K562 (cell line): ENCODE results near the gene SORCS2. TPM values are rescaled to one million over a fixed set of nuclear protein-coding genes. Genes with fewer than 3 reads are reported as not detected.

Source experiments
- ATAC-seq: fragments of 200-7000 bp; cut with Tn5 transposase; 3 replicates; pipeline ENCODE4 v1.9.1; 2020; ENCODE audit warnings: moderate library complexity
- BruUV-seq: library from RNA; stranded (reverse); fragments of 400-500 nt; replicated peaks from 2 replicates; lab custom pipeline; 2021; lab: Mats Ljungman, UMichigan
- CTCF ChIA-PET: fragments of 300-600 bp; formaldehyde crosslinking; extraction: SDS; loops from one replicate; lab custom pipeline; 2021; ENCODE audit warnings: low intra/inter-chr PET ratio; lab: Yijun Ruan, JAX
- POLR2A ChIA-PET: fragments of 300-600, 350-650 bp; sonication (Branson Sonifier 250); formaldehyde crosslinking; extraction: SDS; loops from one replicate; lab custom pipeline; 2021; ENCODE audit warnings: antibody characterized with exemption, inconsistent platforms; lab: Yijun Ruan, JAX
- DNase-seq, 4 experiments: peaks; one replicate each; pipeline versions ENCODE4 v3.0.0 to v3.0.0-alpha.2; 2011 to 2018; ENCODE audit warnings: low spot score in 3 of 4, mixed read lengths in 3 of 4; ENCODE audit errors: extremely low read depth in 1 of 4
- FAIRE-seq: peaks from 2 replicates; lab custom pipeline; 2011; peaks lifted over from hg19 to GRCh38; lab: Jason Lieb, UNC
- H2AFZ ChIP-seq: 2 replicates; pipeline ENCODE4 v1.6.0; 2011; ENCODE audit warnings: low read depth, low read length, control low read depth, inconsistent platforms
- H3K27ac ChIP-seq: fragments of 200-600 bp; 3 replicates; pipeline ENCODE4 v1.8.0; 2011; ENCODE audit warnings: low read depth, mild to moderate bottlenecking, control low read depth, inconsistent platforms, low read length, moderate library complexity, mixed read lengths; ENCODE audit errors: extremely low read depth
- H3K27me3 ChIP-seq, 2 experiments: fragments of 300-600 bp in 1 of 2; 2 replicates in 1 of 2; 3 replicates in 1 of 2; pipeline versions ENCODE4 v1.6.0 to v1.8.0; 2011; ENCODE audit warnings: inconsistent platforms in 2 of 2, low read length in 2 of 2, mild to moderate bottlenecking in 1 of 2, mixed read lengths in 1 of 2, moderate library complexity in 1 of 2; ENCODE audit not compliant: control insufficient read depth in 2 of 2, insufficient read depth in 2 of 2
- H3K36me3 ChIP-seq: fragments of 300-600 bp; 3 replicates; pipeline ENCODE4 v1.8.0; 2011; ENCODE audit warnings: mild to moderate bottlenecking, low read length, inconsistent platforms; ENCODE audit not compliant: control insufficient read depth, insufficient read depth
- H3K4me1 ChIP-seq, 2 experiments: fragments of 200-600 bp in 1 of 2; replicated peaks in 1 of 2; 2 replicates in 1 of 2; 3 replicates in 1 of 2; pipeline versions ENCODE4 v1.5.1 to v1.8.0; 2011; ENCODE audit warnings: inconsistent platforms in 2 of 2, low read length in 2 of 2, mild to moderate bottlenecking in 1 of 2, mixed read lengths in 1 of 2, moderate library complexity in 1 of 2; ENCODE audit not compliant: control insufficient read depth in 2 of 2, insufficient read depth in 2 of 2
- H3K4me2 ChIP-seq: 2 replicates; pipeline ENCODE4 v1.6.1; 2011; ENCODE audit warnings: low read length, control low read depth, inconsistent platforms, mixed read lengths; ENCODE audit not compliant: insufficient read depth
- H3K4me3 ChIP-seq: fragments of 200-600 bp; sonication (generic), shearing (Covaris generic); 2 replicates; pipeline ENCODE4 v1.5.1; 2016; ENCODE audit warnings: control low read depth, inconsistent platforms
- H3K79me2 ChIP-seq: fragments of 200-600 bp; 3 replicates; pipeline ENCODE4 v1.8.0; 2011; ENCODE audit warnings: low read length, inconsistent platforms; ENCODE audit not compliant: control insufficient read depth, insufficient read depth
- H3K9ac ChIP-seq, 2 experiments: 2 replicates each; pipeline versions ENCODE4 v1.6.0 to v1.6.1; 2011; ENCODE audit warnings: low read depth in 2 of 2, low read length in 2 of 2, control low read depth in 1 of 2, inconsistent platforms in 1 of 2, mild to moderate bottlenecking in 1 of 2, mixed read lengths in 1 of 2; ENCODE audit not compliant: insufficient read depth in 1 of 2
- H3K9me1 ChIP-seq: one replicate; pipeline ENCODE4 v1.6.0; 2011; ENCODE audit warnings: inconsistent platforms, mild to moderate bottlenecking, low read length, moderate library complexity; ENCODE audit not compliant: control insufficient read depth, insufficient read depth
- H3K9me3 ChIP-seq: replicated peaks from 2 replicates; pipeline ENCODE4 v1.5.1; 2011; ENCODE audit warnings: low read depth, low read length, inconsistent platforms; ENCODE audit not compliant: control insufficient read depth, insufficient read depth
- H4K20me1 ChIP-seq: replicated peaks from 2 replicates; pipeline ENCODE4 v1.6.1; 2011; ENCODE audit warnings: low read length, inconsistent platforms, mixed read lengths; ENCODE audit not compliant: control insufficient read depth, insufficient read depth
- ADNP ChIP-seq: fragments of 200-800 bp; sonication (Bioruptor generic); IDR thresholded peaks from 2 replicates; pipeline ENCODE4 v1.6.1; 2016; ENCODE audit warnings: missing genetic modification characterization, missing compliant biosample characterization
- BCOR ChIP-seq: fragments of 450-650 bp; IDR thresholded peaks from 2 replicates; pipeline ENCODE4 v1.6.1; 2016
- BRD9 ChIP-seq: fragments of 450-650 bp; IDR thresholded peaks from 2 replicates; pipeline ENCODE4 v1.6.1; 2018; ENCODE audit warnings: low read depth; ENCODE audit not compliant: partially characterized antibody
- BRF1 ChIP-seq: IDR thresholded peaks from 3 replicates; pipeline ENCODE4 v1.6.1; 2011; ENCODE audit warnings: borderline replicate concordance, mild to moderate bottlenecking; ENCODE audit not compliant: insufficient read length; ENCODE audit errors: extremely low read depth
- CTCF ChIP-seq, 3 experiments: IDR thresholded peaks in 2 of 3; conservative IDR thresholded peaks in 1 of 3; 2 replicates each; pipeline ENCODE4 v1.5.1; 2011 to 2012; ENCODE audit warnings: low read length in 3 of 3, mild to moderate bottlenecking in 3 of 3, control low read depth in 2 of 3, improper control_type of control experiment in 1 of 3, inconsistent platforms in 1 of 3, low read depth in 1 of 3, mixed read lengths in 1 of 3, moderate library complexity in 1 of 3; ENCODE audit not compliant: insufficient read depth in 2 of 3
- ERF ChIP-seq: fragments of 450-650 bp; formaldehyde crosslinking; IDR thresholded peaks from 2 replicates; pipeline ENCODE4 v1.4.0; 2020; ENCODE audit warnings: mild to moderate bottlenecking, mixed read lengths
- GATAD2A ChIP-seq: fragments of 450-650 bp; IDR thresholded peaks from 2 replicates; pipeline ENCODE4 v1.6.1; 2017
- HNRNPUL1 ChIP-seq: fragments of 200-400 bp; formaldehyde crosslinking; IDR thresholded peaks from 2 replicates; pipeline ENCODE4 v1.6.1; 2017; ENCODE audit warnings: low read length
- HSF4 ChIP-seq: fragments of 250-450 bp; sonication (Bioruptor Pico); IDR thresholded peaks from 2 replicates; pipeline ENCODE4 v2.1.2; 2022; ENCODE audit warnings: mild to moderate bottlenecking, moderate library complexity, borderline replicate concordance
- IRF2 ChIP-seq: sonication (generic); formaldehyde crosslinking; IDR thresholded peaks from 2 replicates; pipeline ENCODE4 v1.8.1; 2022; ENCODE audit warnings: mild to moderate bottlenecking, missing genetic modification reagents
- KLF16 ChIP-seq: IDR thresholded peaks from 2 replicates; pipeline ENCODE4 v1.6.1; 2016; ENCODE audit warnings: antibody characterized with exemption
- MAZ ChIP-seq, 2 experiments: fragments of 450-650 bp in 1 of 2; sonication (generic) in 1 of 2; formaldehyde crosslinking; IDR thresholded peaks in 1 of 2; conservative IDR thresholded peaks in 1 of 2; 2 replicates each; pipeline versions ENCODE4 v1.4.0 to v1.5.0; 2020; ENCODE audit warnings: mild to moderate bottlenecking in 1 of 2, missing genetic modification reagents in 1 of 2
- MECOM ChIP-seq: fragments of 250-450 bp; sonication (Bioruptor Pico); IDR thresholded peaks from 2 replicates; pipeline ENCODE4 v1.8.0; 2022; ENCODE audit warnings: inconsistent platforms
- NFXL1 ChIP-seq: fragments of 450-650 bp; formaldehyde crosslinking; IDR thresholded peaks from 2 replicates; pipeline ENCODE4 v1.4.0; 2021; ENCODE audit warnings: mild to moderate bottlenecking
- NR3C1 ChIP-seq: sonication (generic); formaldehyde crosslinking; IDR thresholded peaks from 2 replicates; pipeline ENCODE4 v1.8.1; 2022; ENCODE audit warnings: missing genetic modification reagents
- RB1 ChIP-seq: fragments of 450-650 bp; IDR thresholded peaks from 2 replicates; pipeline ENCODE4 v1.6.1; 2017; ENCODE audit warnings: low read depth, mild to moderate bottlenecking
- RBM25 ChIP-seq: fragments of 200-400 bp; formaldehyde crosslinking; IDR thresholded peaks from 2 replicates; pipeline ENCODE4 v1.6.1; 2018; ENCODE audit warnings: low read length, low read depth, moderate library complexity; ENCODE audit not compliant: severe bottlenecking
- RNF2 ChIP-seq: sonication (generic); IDR thresholded peaks from 2 replicates; pipeline ENCODE4 v1.6.1; 2016
- ZFP36 ChIP-seq: fragments of 150-350 bp; IDR thresholded peaks from 2 replicates; pipeline ENCODE4 v1.6.1; 2018; ENCODE audit warnings: low read length, low read depth; ENCODE audit not compliant: partially characterized antibody
- ZNF347 ChIP-seq: fragments of 450-650 bp; formaldehyde crosslinking; IDR thresholded peaks from 2 replicates; pipeline ENCODE4 v1.4.0; 2020; ENCODE audit warnings: low read depth, mild to moderate bottlenecking, moderate library complexity
- WGBS: fragments of 100-300 bp; shearing (Covaris generic); methylation state at CpG from one replicate; pipeline ENCODE4 v1.1.6; 2016; ENCODE audit warnings: low coverage, mixed read lengths; ENCODE audit not compliant: insufficient coverage; ENCODE audit errors: missing lambda C conversion rate; 5-methylcytosine and 5-hydroxymethylcytosine counted together
- in situ Hi-C: fragments of 300-500 bp; cut with MboI; formaldehyde crosslinking; loops from 4 replicates; pipeline ENCODE4 v1.15.0; 2018; ENCODE audit warnings: inconsistent platforms, mixed read lengths
- intact Hi-C: fragments of 100-400 bp; cut with micrococcal nuclease; formaldehyde crosslinking; loops from 2 replicates; pipeline ENCODE4 v1.14.2; 2022
- polyA plus RNA-seq, 8 experiments: library from polyadenylated mRNA; depleted of rRNA in 4 of 8; stranded (reverse) in 5 of 8; unstranded in 3 of 8; fragments of >200 nt; fragmentation: Nextera tagmentation in 2 of 8; fragmentation: Illumina TruSeq in 1 of 8; extraction: Ambion mirVana in 2 of 8; extraction: Trizol in 1 of 8; gene quantifications; 2 replicates each; pipeline versions ENCODE4 v1.2.1 to v1.2.3, GENCODE V29; 2011 to 2014; ENCODE audit warnings: inconsistent platforms in 1 of 8, missing spikeins in 1 of 8
- total RNA-seq, 7 experiments: library from RNA; depleted of rRNA in 6 of 7; stranded (reverse); fragments of >200 nt in 6 of 7; fragmentation: Illumina TruSeq in 2 of 7; extraction: Trizol in 2 of 7; gene quantifications; 2 replicates each; pipeline versions ENCODE4 v1.2.1 to v1.2.3, GENCODE V29; 2011 to 2021; ENCODE audit warnings: low replicate concordance in 1 of 7
- TF ChIP-seq, protein P1 (sequence below): sonication (generic); formaldehyde crosslinking; IDR thresholded peaks from 2 replicates; pipeline ENCODE4 v1.8.0; 2022; ENCODE audit warnings: missing genetic modification reagents, mild to moderate bottlenecking, borderline replicate concordance

The SORCS2 gene
- total and polyA plus RNA-seq, 9 of the 15 experiments (the other 6 are each of a cell fraction or from before 2014, with no cell fraction given) = not detected

DNA sequence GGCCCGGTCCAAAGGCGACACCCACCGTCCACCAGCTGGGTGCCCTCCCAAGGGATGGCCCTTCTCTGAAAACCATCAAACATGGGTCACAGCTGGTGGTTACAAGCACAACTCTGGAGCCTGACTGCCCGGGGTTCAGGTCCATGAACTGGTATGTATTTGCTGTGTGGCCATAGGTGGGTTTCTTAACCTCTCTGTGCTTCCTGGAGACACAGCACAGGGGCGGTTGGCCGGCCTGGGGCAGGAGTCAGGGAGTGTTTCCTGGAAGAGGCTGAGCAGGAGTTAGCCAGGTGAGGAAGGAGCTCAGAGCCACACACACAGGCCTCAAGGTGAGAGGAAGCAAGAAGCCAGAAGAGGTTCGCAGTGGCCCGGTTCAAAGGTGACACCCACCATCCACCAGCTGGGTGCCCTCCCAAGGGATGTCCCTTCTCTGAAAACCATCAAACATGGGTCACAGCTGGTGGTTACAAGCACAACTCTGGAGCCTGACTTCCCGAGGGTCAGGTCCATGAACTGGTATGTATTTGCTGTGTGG lies 486.0 kb downstream of the SORCS2 start:
- Histone ChIP-seq H3K4me3 (no peak overlapping the region), H3K79me2 (no peaks in the 10 kb centered on the region), H3K27me3 (peaks cover 3 to 39% of the 10 kb centered on the region in 2 experiments; a peak in 4 of 5 replicates), H3K9me3 (no peaks in the 10 kb centered on the region), H3K4me1 (no peaks in the 10 kb centered on the region), H3K27ac (no peak overlapping the region), H3K9me1 (no peaks in the 10 kb centered on the region), H2AFZ (no peak overlapping the region), H3K36me3 (no peaks in the 10 kb centered on the region), H3K9ac (no peak overlapping the region), H3K4me2 (no peak overlapping the region), H4K20me1 (no peaks in the 10 kb centered on the region)
- ChIA-PET CTCF (no interaction called here), POLR2A (no interaction called here)
- in situ Hi-C loops (no loop called here), intact Hi-C loops (no loop called here)
- WGBS = 5% methylated on average over 9 of the region's 9 CpGs
- DNase-seq (no peak), FAIRE-seq (no peak), ATAC-seq (no peak)
- BruUV-seq = no TSS peak
- TF ChIP-seq BRF1 (no peak), NFXL1 (CRISPR knock-in tag) (no peak), CTCF (IDR thresholded peaks at IDR 0.05 in 2 of 3, conservative IDR thresholded peaks at IDR 0.05 in 1 of 3; ENCODE audit: insufficient read depth in 2 of 3, low read depth in 1 of 3, low read length in 3 of 3) (no peak), GATAD2A (no peak), HNRNPUL1 (no peak), ERF (CRISPR knock-in tag) (no peak), RNF2 (no peak), MECOM (CRISPR knock-in tag) (no peak), IRF2 (CRISPR knock-in tag) (no peak), NR3C1 (no peak), MAZ (CRISPR knock-in tag; conservative IDR thresholded peaks at IDR 0.05 in 1 of 2, IDR thresholded peaks at IDR 0.05 in 1 of 2) (no peak), RB1 (no peak), RBM25 (peak; percentile 64), KLF16 (no peak), ZFP36 (peak; percentile 51), BCOR (peak; percentile 19; the same call in 1 of the 2 replicates), HSF4 (CRISPR knock-in tag) (no peak), ADNP (tag) (peak; percentile 34; the same call in 1 of the 2 replicates), BRD9 (peak; percentile 83), ZNF347 (no peak)
- TF ChIP-seq, protein P1, sequence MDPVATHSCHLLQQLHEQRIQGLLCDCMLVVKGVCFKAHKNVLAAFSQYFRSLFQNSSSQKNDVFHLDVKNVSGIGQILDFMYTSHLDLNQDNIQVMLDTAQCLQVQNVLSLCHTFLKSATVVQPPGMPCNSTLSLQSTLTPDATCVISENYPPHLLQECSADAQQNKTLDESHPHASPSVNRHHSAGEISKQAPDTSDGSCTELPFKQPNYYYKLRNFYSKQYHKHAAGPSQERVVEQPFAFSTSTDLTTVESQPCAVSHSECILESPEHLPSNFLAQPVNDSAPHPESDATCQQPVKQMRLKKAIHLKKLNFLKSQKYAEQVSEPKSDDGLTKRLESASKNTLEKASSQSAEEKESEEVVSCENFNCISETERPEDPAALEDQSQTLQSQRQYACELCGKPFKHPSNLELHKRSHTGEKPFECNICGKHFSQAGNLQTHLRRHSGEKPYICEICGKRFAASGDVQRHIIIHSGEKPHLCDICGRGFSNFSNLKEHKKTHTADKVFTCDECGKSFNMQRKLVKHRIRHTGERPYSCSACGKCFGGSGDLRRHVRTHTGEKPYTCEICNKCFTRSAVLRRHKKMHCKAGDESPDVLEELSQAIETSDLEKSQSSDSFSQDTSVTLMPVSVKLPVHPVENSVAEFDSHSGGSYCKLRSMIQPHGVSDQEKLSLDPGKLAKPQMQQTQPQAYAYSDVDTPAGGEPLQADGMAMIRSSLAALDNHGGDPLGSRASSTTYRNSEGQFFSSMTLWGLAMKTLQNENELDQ (CRISPR knock-in tag) = no peak
